NCI-H82 treated with DMSO at 0.1 percent for 48 hours (cell line): ENCODE measurements around the gene MAP3K20.
"Not testable (repeated sequence)": the region's sequence is repeated elsewhere in the genome, so short reads cannot be mapped to it uniquely, and the experiment has no call there.

Experiments
- DNase-seq: peaks from one replicate; lab custom pipeline; 2025; ENCODE audit not compliant: unreplicated experiment; lab: John Stamatoyannopoulos, UW

Gene MAP3K20

GRCh38 chr2:173119069-173119807, 43.6 kb downstream of the MAP3K20 start:
- no peak for DNase-seq

- no peak for DNase-seq
Measured at GRCh38 chr2:173119944-173120343, 44.3 kb downstream of the MAP3K20 start.

GRCh38 chr2:173122936-173123335, 47.3 kb downstream of the MAP3K20 start:
- DNase-seq: no peak

GRCh38 chr2:173124441-173124840, 48.8 kb downstream of the MAP3K20 start:
- DNase-seq: no peak

GRCh38 chr2:173126819-173127218, 51.2 kb downstream of the MAP3K20 start:
- no peak for DNase-seq

GRCh38 chr2:173128132-173128531, 52.5 kb downstream of the MAP3K20 start:
- DNase-seq: not testable (repeated sequence)

- DNase-seq: no peak
Measured at GRCh38 chr2:173130496-173131465, 55.1 kb downstream of the MAP3K20 start.

GRCh38 chr2:173132531-173132930, 56.9 kb downstream of the MAP3K20 start:
- DNase-seq: no peak

GRCh38 chr2:173134703-173135102, 59.1 kb downstream of the MAP3K20 start:
- no peak for DNase-seq

GRCh38 chr2:173136067-173136466, 60.4 kb downstream of the MAP3K20 start:
- DNase-seq: no peak

GRCh38 chr2:173136599-173136998, 61.0 kb downstream of the MAP3K20 start:
- no peak for DNase-seq

GRCh38 chr2:173137610-173138009, 62.0 kb downstream of the MAP3K20 start:
- DNase-seq: no peak

- no peak for DNase-seq
Measured at GRCh38 chr2:173138962-173139361, 63.3 kb downstream of the MAP3K20 start.

GRCh38 chr2:173141666-173142065, 66.0 kb downstream of the MAP3K20 start:
- no peak for DNase-seq

- DNase-seq: no peak
Measured at GRCh38 chr2:173145454-173145853, 69.8 kb downstream of the MAP3K20 start.

GRCh38 chr2:173146590-173146989, 70.9 kb downstream of the MAP3K20 start:
- DNase-seq: no peak

GRCh38 chr2:173148520-173148919, 72.9 kb downstream of the MAP3K20 start:
- no peak for DNase-seq

- DNase-seq: no peak
Measured at GRCh38 chr2:173149491-173149890, 73.8 kb downstream of the MAP3K20 start.

GRCh38 chr2:173150087-173150486, 74.4 kb downstream of the MAP3K20 start:
- no peak for DNase-seq

GRCh38 chr2:173150963-173151362, 75.3 kb downstream of the MAP3K20 start:
- DNase-seq: no peak

GRCh38 chr2:173151671-173152401, 76.2 kb downstream of the MAP3K20 start:
- DNase-seq: no peak
